H1 (cell line): ENCODE results near the gene PPIB. TPM values are rescaled to one million over a fixed set of nuclear protein-coding genes. Genes with fewer than 3 reads are reported as not detected.

Source experiments
- CTCF ChIA-PET: fragments of 300-600 bp; sonication (Branson Sonifier 250); formaldehyde crosslinking; loops from one replicate; lab custom pipeline; 2021; ENCODE audit not compliant: partially characterized antibody; lab: Charles Lee
- POLR2A ChIA-PET: fragments of 300-600 bp; sonication (Branson Sonifier 250); formaldehyde crosslinking; loops from one replicate; lab custom pipeline; 2021; ENCODE audit warnings: inconsistent platforms; ENCODE audit not compliant: partially characterized antibody; lab: Charles Lee
- DNase-seq, 2 experiments: peaks; one replicate each; pipeline versions ENCODE4 v3.0.0 to v3.0.0-alpha.2; 2010 to 2022; ENCODE audit warnings: low spot score in 2 of 2, low read depth in 1 of 2, mixed read lengths in 1 of 2
- FAIRE-seq: peaks from 2 replicates; lab custom pipeline; 2011; peaks lifted over from hg19 to GRCh38; lab: Jason Lieb, UNC
- H2AFZ ChIP-seq: 2 replicates; pipeline ENCODE4 v1.8.1; 2012; ENCODE audit warnings: low read length, inconsistent platforms
- H2AK5ac ChIP-seq: 2 replicates; pipeline ENCODE4 v1.6.1; 2013; ENCODE audit warnings: low read depth, low read length
- H2BK120ac ChIP-seq: replicated peaks from 2 replicates; pipeline ENCODE3; 2013; ENCODE audit warnings: low read depth, low read length, inconsistent platforms
- H2BK12ac ChIP-seq: 2 replicates; pipeline ENCODE4 v1.6.1; 2013; ENCODE audit warnings: low read depth, low read length
- H2BK15ac ChIP-seq: 2 replicates; pipeline ENCODE4 v1.6.1; 2013; ENCODE audit warnings: low read length
- H2BK20ac ChIP-seq: 2 replicates; pipeline ENCODE4 v1.6.1; 2013; ENCODE audit warnings: low read length
- H2BK5ac ChIP-seq: 2 replicates; pipeline ENCODE4 v1.6.1; 2013; ENCODE audit warnings: low read depth, low read length
- H3K14ac ChIP-seq: 2 replicates; pipeline ENCODE4 v1.6.1; 2013; ENCODE audit warnings: inconsistent platforms; ENCODE audit not compliant: insufficient read length
- H3K18ac ChIP-seq: 2 replicates; pipeline ENCODE4 v1.6.1; 2013; ENCODE audit warnings: low read length; ENCODE audit errors: extremely low read depth
- H3K23ac ChIP-seq: 2 replicates; pipeline ENCODE4 v1.6.1; 2013; ENCODE audit warnings: inconsistent platforms; ENCODE audit not compliant: insufficient read length
- H3K23me2 ChIP-seq: 2 replicates; pipeline ENCODE4 v1.6.1; 2013; ENCODE audit warnings: low read depth, low read length
- H3K27ac ChIP-seq: 2 replicates; pipeline ENCODE4 v1.6.1; 2011; ENCODE audit warnings: low read depth, low read length, inconsistent platforms
- H3K27me3 ChIP-seq, 4 experiments: replicated peaks in 1 of 4; 1 replicate in 1 of 4; 2 replicates in 3 of 4; pipeline versions ENCODE4 v1.6.1 to v1.8.1; 2011 to 2013; ENCODE audit warnings: low read length in 3 of 4, mild to moderate bottlenecking in 3 of 4, inconsistent platforms in 2 of 4, mixed read lengths in 2 of 4, moderate library complexity in 1 of 4; ENCODE audit not compliant: control insufficient read depth in 3 of 4, insufficient read depth in 3 of 4; ENCODE audit errors: extremely low read depth in 1 of 4
- H3K36me3 ChIP-seq, 4 experiments: 2 replicates each; pipeline versions ENCODE4 v1.6.1 to v1.8.1; 2011 to 2013; ENCODE audit warnings: mild to moderate bottlenecking in 4 of 4, low read length in 3 of 4, moderate library complexity in 2 of 4, control low read depth in 1 of 4, inconsistent platforms in 1 of 4; ENCODE audit not compliant: insufficient read depth in 4 of 4, control insufficient read depth in 2 of 4
- H3K4ac ChIP-seq: replicated peaks from 2 replicates; pipeline ENCODE3; 2013; ENCODE audit warnings: low read length, low read depth, mixed read lengths, inconsistent platforms; ENCODE audit not compliant: insufficient read length
- H3K4me1 ChIP-seq, 4 experiments: replicated peaks in 1 of 4; 1 replicate in 1 of 4; 2 replicates in 3 of 4; pipeline versions ENCODE4 v1.6.1 to v1.8.1; 2011 to 2013; ENCODE audit warnings: low read length in 3 of 4, inconsistent platforms in 2 of 4, mixed read lengths in 1 of 4; ENCODE audit not compliant: insufficient read depth in 4 of 4, control insufficient read depth in 3 of 4
- H3K4me2 ChIP-seq, 2 experiments: 2 replicates each; pipeline versions ENCODE4 v1.6.1 to v1.8.1; 2011 to 2013; ENCODE audit warnings: low read depth in 2 of 2, low read length in 2 of 2, control low read depth in 1 of 2, inconsistent platforms in 1 of 2, mild to moderate bottlenecking in 1 of 2; ENCODE audit not compliant: insufficient read depth in 1 of 2
- H3K4me3 ChIP-seq, 4 experiments: fragments of 200-600, 300-600 bp in 1 of 4; sonication (generic), shearing (Covaris generic), sonication (Bioruptor Twin) in 1 of 4; 2 replicates each; pipeline versions ENCODE4 v1.5.1 to v1.8.1; 2011 to 2016; ENCODE audit warnings: low read length in 4 of 4, low read depth in 3 of 4, control low read depth in 2 of 4, inconsistent platforms in 2 of 4, mild to moderate bottlenecking in 2 of 4, mixed read lengths in 1 of 4, moderate library complexity in 1 of 4; ENCODE audit not compliant: insufficient read depth in 2 of 4; ENCODE audit errors: extremely low read depth in 1 of 4
- H3K56ac ChIP-seq: replicated peaks from 2 replicates; pipeline ENCODE3; 2013; ENCODE audit warnings: low read depth, mild to moderate bottlenecking, mixed read lengths, low read length, inconsistent platforms; ENCODE audit not compliant: insufficient read length
- H3K79me1 ChIP-seq: 2 replicates; pipeline ENCODE4 v1.6.1; 2013; ENCODE audit warnings: low read depth, low read length, control low read depth
- H3K79me2 ChIP-seq, 2 experiments: 2 replicates each; pipeline versions ENCODE4 v1.6.1 to v1.8.1; 2012 to 2013; ENCODE audit warnings: low read length in 2 of 2, mild to moderate bottlenecking in 2 of 2, inconsistent platforms in 1 of 2; ENCODE audit not compliant: insufficient read depth in 2 of 2, control insufficient read depth in 1 of 2
- H3K9ac ChIP-seq, 4 experiments: replicated peaks in 1 of 4; 1 replicate in 1 of 4; 2 replicates in 3 of 4; pipeline versions ENCODE4 v1.6.1 to v1.8.1; 2011 to 2013; ENCODE audit warnings: low read depth in 3 of 4, low read length in 3 of 4, control low read depth in 2 of 4, mild to moderate bottlenecking in 2 of 4, moderate library complexity in 2 of 4, inconsistent platforms in 1 of 4; ENCODE audit errors: extremely low read depth in 1 of 4
- H3K9me3 ChIP-seq, 2 experiments: 2 replicates each; pipeline versions ENCODE4 v1.6.1 to v1.8.1; 2012 to 2013; ENCODE audit warnings: mild to moderate bottlenecking in 2 of 2, moderate library complexity in 2 of 2, control low read depth in 1 of 2, inconsistent platforms in 1 of 2, low read depth in 1 of 2, low read length in 1 of 2, mixed read lengths in 1 of 2; ENCODE audit not compliant: insufficient read depth in 2 of 2
- H4K20me1 ChIP-seq, 2 experiments: replicated peaks in 1 of 2; 2 replicates each; pipeline versions ENCODE3 to v1.8.1; 2011 to 2013; ENCODE audit warnings: inconsistent platforms in 2 of 2, low read length in 2 of 2, mild to moderate bottlenecking in 1 of 2; ENCODE audit not compliant: insufficient read depth in 2 of 2, control insufficient read depth in 1 of 2
- H4K5ac ChIP-seq: 2 replicates; pipeline ENCODE4 v1.6.1; 2013; ENCODE audit warnings: low read length, low read depth, mixed read lengths, inconsistent platforms; ENCODE audit not compliant: insufficient read length
- H4K8ac ChIP-seq: 2 replicates; pipeline ENCODE4 v1.8.0; 2013; ENCODE audit warnings: mild to moderate bottlenecking, moderate library complexity, low read length, inconsistent platforms; ENCODE audit not compliant: insufficient read depth; ENCODE audit errors: extremely low read depth
- H4K91ac ChIP-seq: replicated peaks from 2 replicates; pipeline ENCODE3; 2013; ENCODE audit warnings: low read length, mixed read lengths, inconsistent platforms; ENCODE audit not compliant: insufficient read length
- BACH1 ChIP-seq: IDR thresholded peaks from 2 replicates; pipeline ENCODE4 v1.6.1; 2012; ENCODE audit warnings: low read length, improper control_type of control experiment
- CBX5 ChIP-seq: fragments of 300-800, 300-1000 bp; sonication (generic); IDR thresholded peaks from 2 replicates; pipeline ENCODE4 v1.7.1; 2016; ENCODE audit warnings: antibody characterized with exemption, low read length, low read depth
- SAP30 ChIP-seq: fragments of 300-600 bp; sonication (generic); IDR thresholded peaks from 2 replicates; pipeline ENCODE4 v1.7.1; 2012; ENCODE audit warnings: low read length, moderate library complexity, mild to moderate bottlenecking, inconsistent platforms; ENCODE audit not compliant: insufficient read depth, insufficient replicate concordance
- TEAD4 ChIP-seq: IDR thresholded peaks from 2 replicates; pipeline ENCODE4 v1.6.1; 2012; ENCODE audit warnings: low read depth, low read length, inconsistent platforms, mixed read lengths
- WGBS, 2 experiments: shearing (Covaris generic) in 1 of 2; methylation state at CpG; one replicate each; pipeline versions ENCODE4 v1.1.6 to v1.1.7; 2013 to 2015; ENCODE audit warnings: low lambda C conversion rate in 2 of 2, mixed read lengths in 2 of 2, inconsistent platforms in 1 of 2, low coverage in 1 of 2, missing lambda C conversion rate in 1 of 2; ENCODE audit not compliant: insufficient replicate concordance in 2 of 2, insufficient coverage in 1 of 2, insufficient read length in 1 of 2; ENCODE audit errors: extremely low coverage in 1 of 2, missing lambda C conversion rate in 1 of 2; 5-methylcytosine and 5-hydroxymethylcytosine counted together
- polyA plus RNA-seq, 7 experiments: library from polyadenylated mRNA; depleted of rRNA in 3 of 7; stranded (reverse) in 5 of 7; unstranded in 2 of 7; fragments of >200 nt in 5 of 7; fragments of 200-250 nt in 2 of 7; gene quantifications; 1 replicate in 5 of 7; 2 replicates in 1 of 7; 4 replicates in 1 of 7; pipeline versions ENCODE4 v1.2.1 to v1.2.3, GENCODE V29; 2011 to 2013; ENCODE audit warnings: missing spikeins in 2 of 7, mixed read lengths in 2 of 7
- total RNA-seq: library from RNA; stranded (reverse); fragmentation: NEBNext Ultra II Directional; extraction: Animal tissue kit (Norgen Biotek cat#: 25700); gene quantifications from 2 replicates; pipeline ENCODE4 v1.2.1, GENCODE V29; 2021

Gene PPIB
- total and polyA plus RNA-seq, 2 of the 8 experiments (the other 6 are each of a cell fraction or from before 2014, with no cell fraction given): 558 to 579 TPM

DNA sequence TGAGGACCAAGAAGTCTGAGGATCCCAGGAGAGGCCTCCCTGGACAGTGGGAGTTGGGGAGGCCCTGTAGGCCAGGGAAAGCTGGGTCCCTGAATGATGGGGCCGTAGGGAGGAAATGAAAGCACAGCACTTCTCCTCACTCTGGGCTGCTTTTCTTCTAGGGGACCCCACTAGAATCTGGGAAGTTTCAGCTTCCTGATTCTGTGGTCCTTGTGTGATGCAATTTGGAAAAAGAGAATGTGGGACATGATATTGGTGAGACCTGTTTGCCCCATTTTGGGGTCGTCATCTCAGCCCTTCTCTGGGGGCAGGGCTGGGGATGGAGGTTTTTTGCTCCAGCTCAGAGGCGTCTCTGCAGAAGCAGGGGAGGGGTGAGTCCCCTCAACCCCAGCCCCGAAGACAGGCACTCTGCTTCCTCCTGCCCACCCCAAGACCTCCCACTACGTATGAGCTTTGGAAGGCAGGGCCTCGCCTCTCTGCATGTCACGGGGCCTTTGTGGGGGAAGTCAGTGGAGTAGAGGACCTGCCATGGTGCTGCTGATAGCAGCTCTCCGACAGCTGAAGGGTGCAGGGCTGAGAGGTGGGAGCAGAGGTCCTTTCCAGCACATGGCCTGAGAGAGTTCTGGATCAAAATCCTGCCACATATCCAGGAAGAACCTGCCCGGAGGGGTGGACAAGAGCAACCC lies 12.8 kb downstream of the PPIB start:
- Histone ChIP-seq H3K79me2 (no peaks in the 10 kb centered on the region), H3K23me2 (peaks cover 9% of the 10 kb centered on the region; the same call in 1 of the 2 replicates), H4K91ac (no peak overlapping the region), H3K18ac (no peak overlapping the region), H4K5ac (no peak overlapping the region), H2BK120ac (no peak overlapping the region), H3K27ac (no peak overlapping the region), H3K56ac (no peak overlapping the region), H4K8ac (no peak overlapping the region), H2AK5ac (no peak overlapping the region), H3K4me2 (no peak overlapping the region; a peak in 1 of 4 replicates), H2BK12ac (no peak overlapping the region), H2BK15ac (0 out of 2 replicates have a peak overlapping the region, but pooled peaks have one; percentile 18), H3K4me1 (peaks cover 0 to 12% (median 8%) of the 10 kb centered on the region in 4 experiments; a peak in 6 of 7 replicates), H3K27me3 (peaks cover 0 to 18% (median 14%) of the 10 kb centered on the region in 4 experiments; a peak in 5 of 7 replicates), H3K9me3 (no peaks in the 10 kb centered on the region), H2BK5ac (no peak overlapping the region), H4K20me1 (peaks cover 6% of the 10 kb centered on the region in 2 experiments), H3K4ac (no peak overlapping the region), H2BK20ac (no peak overlapping the region), H3K14ac (no peak overlapping the region), H3K23ac (no peak overlapping the region), H3K79me1 (no peaks in the 10 kb centered on the region), H3K36me3 (peaks cover 0 to 3% (median 1%) of the 10 kb centered on the region in 4 experiments; a peak in 2 of 8 replicates), H3K4me3 (no peak overlapping the region), H2AFZ (no peak overlapping the region), H3K9ac (no peak overlapping the region)
- DNase-seq (no peak), FAIRE-seq (no peak)
- CTCF ChIA-PET: interaction anchor here (0.6 to 2.6 kb wide), 10 partner anchors 11 to 875 kb away, joined by 3 to 10 read pairs (median 4); partner anchors contain the start of gene CIAO2A
- 74% methylated on average over 9 of the region's 9 CpGs; no CpG with 5 or more reads in 1 of the 2 experiments for WGBS, 2 experiments
- POLR2A ChIA-PET: interaction anchor here (0.6 to 0.9 kb wide), 3 partner anchors 59 to 786 kb away, joined by 3 to 4 read pairs (median 3); no protein-coding TSS in a partner anchor
- TF ChIP-seq CBX5 (no peak), BACH1 (no peak), TEAD4 (no peak), SAP30 (no peak)
